Uterus (tissue), 4 donors: ENCODE results near the gene ISLR. TPM values are rescaled to one million over a fixed set of nuclear protein-coding genes. Genes with fewer than 3 reads are reported as not detected.

Source experiments
- DNase-seq, 2 donors: peaks; one replicate each; pipeline ENCODE4 v3.0.0-alpha.2; 2019 to 2020
- H3K27ac ChIP-seq, 2 donors: fragments of 200-600 bp; sonication (generic); 1 replicate in 1 of 2; 2 replicates in 1 of 2; pipeline ENCODE4 v1.5.1; 2016 to 2018
- H3K27me3 ChIP-seq, 2 donors: fragments of 200-600 bp; sonication (generic); one replicate each; pipeline ENCODE4 v1.5.1; 2018 to 2019; ENCODE audit warnings: control low read depth in 1 of 2
- H3K36me3 ChIP-seq, 2 donors: fragments of 200-600 bp; sonication (generic); one replicate each; pipeline ENCODE4 v1.5.1; 2019; ENCODE audit warnings: control low read depth in 1 of 2
- H3K4me1 ChIP-seq, 2 donors: fragments of 200-600 bp; sonication (generic); one replicate each; pipeline ENCODE4 v1.5.1; 2018 to 2019; ENCODE audit warnings: control low read depth in 1 of 2
- H3K4me3 ChIP-seq, 2 donors: fragments of 200-600 bp; sonication (generic); 1 replicate in 1 of 2; 2 replicates in 1 of 2; pipeline ENCODE4 v1.5.1; 2018 to 2019; ENCODE audit warnings: mild to moderate bottlenecking in 1 of 2
- H3K9me3 ChIP-seq, 2 donors: fragments of 200-600 bp; sonication (generic); one replicate each; pipeline ENCODE4 v1.5.1; 2019; ENCODE audit warnings: control low read depth in 1 of 2
- CTCF ChIP-seq, 4 experiments: fragments of 200-600 bp in 2 of 4; fragments of 450-650 bp in 2 of 4; sonication (generic) in 2 of 4; IDR thresholded peaks; one replicate each; pipeline ENCODE4 v1.5.1; 2016 to 2019; ENCODE audit warnings: antibody characterized with exemption in 4 of 4, mild to moderate bottlenecking in 2 of 4, moderate library complexity in 1 of 4
- POLR2A ChIP-seq, 2 donors: fragments of 450-650 bp; IDR thresholded peaks; one replicate each; pipeline ENCODE4 v1.6.1; 2016; ENCODE audit warnings: antibody characterized with exemption in 2 of 2, mild to moderate bottlenecking in 1 of 2, moderate library complexity in 1 of 2
- intact Hi-C: fragments of 100-400 bp; cut with DNase I; formaldehyde crosslinking; loops from one replicate; pipeline ENCODE4 v1.15.1; 2023; ENCODE audit warnings: low total_unique reads
- total RNA-seq, 4 donors: library from RNA; depleted of rRNA in 3 of 4; stranded (reverse); fragments of >200 nt in 3 of 4; gene quantifications; one replicate each; pipeline versions ENCODE4 v1.1.0 to v1.2.4, GENCODE V29; 2014 to 2023
- donor health status: DM: yes; HTN: yes; CAD: no.

ISLR gene
- total RNA-seq = 100 to 1,000 TPM; 170 to 215 (median 201) TPM

- TF ChIP-seq POLR2A (IDR thresholded peaks at IDR 0.05) = peak in 1 of 2 donors; percentile 55
- TF ChIP-seq CTCF (IDR thresholded peaks at IDR 0.05) = no peak
- peak within 1 kb of the TSS; percentile 42 to 48 for H3K4me3 ChIP-seq
- intact Hi-C loops = no loop called here
- peak within 1 kb of the TSS; percentile 94 to 97 for H3K27ac ChIP-seq
- H3K4me1 ChIP-seq = peaks cover 27 to 40% of the 10 kb centered on the region in 2 donors
- H3K27me3 ChIP-seq = no peaks in the 10 kb centered on the region
- no peaks in the 10 kb centered on the region for H3K9me3 ChIP-seq
- no peaks in the 10 kb centered on the region for H3K36me3 ChIP-seq
- DNase-seq = peak; percentile 74 to 84
Measured at GRCh38 chr15:74173380-74174218, at the start of gene ISLR. Gene ISLR (plus strand): TSS chr15:74173710. CDS start chr15:74174859, 1,149 bp downstream.

GRCh38 chr15:74124196-74124595, 49.3 kb upstream of the ISLR start:
- Histone ChIP-seq H3K36me3 (no peaks in the 10 kb centered on the region), H3K4me3 (no peak overlapping the region), H3K27ac (no peak overlapping the region), H3K4me1 (no peaks in the 10 kb centered on the region), H3K9me3 (no peaks in the 10 kb centered on the region), H3K27me3 (peaks cover 0 to 7% of the 10 kb centered on the region in 2 donors)
- no peak for TF ChIP-seq POLR2A (IDR thresholded peaks at IDR 0.05)
- no peak for TF ChIP-seq CTCF (IDR thresholded peaks at IDR 0.05)
- intact Hi-C loops = no loop called here
- DNase-seq = no peak

GRCh38 chr15:74124759-74125158, 48.8 kb upstream of the ISLR start:
- H3K36me3 ChIP-seq = no peaks in the 10 kb centered on the region
- H3K27me3 ChIP-seq = peaks cover 0 to 12% of the 10 kb centered on the region in 2 donors
- H3K4me1 ChIP-seq = peaks cover 0 to 3% of the 10 kb centered on the region in 2 donors
- intact Hi-C loops = loop anchor here (5.0 kb wide), 2 partner anchors 178 to 198 kb away; no protein-coding TSS in a partner anchor
- H3K4me3 ChIP-seq = no peak overlapping the region
- TF ChIP-seq POLR2A (IDR thresholded peaks at IDR 0.05) = no peak
- TF ChIP-seq CTCF (IDR thresholded peaks at IDR 0.05) = no peak
- no peak for DNase-seq
- H3K9me3 ChIP-seq = no peaks in the 10 kb centered on the region
- H3K27ac ChIP-seq = no peak overlapping the region

GRCh38 chr15:74127255-74127953, 46.1 kb upstream of the ISLR start:
- Histone ChIP-seq H3K4me1 (peaks cover 0 to 11% of the 10 kb centered on the region in 2 donors), H3K9me3 (no peaks in the 10 kb centered on the region), H3K4me3 (peak overlapping the region; percentile 22 to 33), H3K36me3 (no peaks in the 10 kb centered on the region), H3K27me3 (peaks cover 14 to 23% of the 10 kb centered on the region in 2 donors), H3K27ac (peak overlapping the region in 1 of 2 donors; percentile 47)
- TF ChIP-seq CTCF (IDR thresholded peaks at IDR 0.05) (peak; percentile 98 to 100 (median 99)), POLR2A (IDR thresholded peaks at IDR 0.05) (peak in 1 of 2 donors; percentile 25)
- intact Hi-C loops = loop anchor here (5.0 kb wide), 2 partner anchors 175 to 195 kb away; no protein-coding TSS in a partner anchor
- DNase-seq = peak; percentile 85 to 91
